Fibroblast of pulmonary artery (primary cell): ENCODE data around the gene PTPRN2.

ENCODE experiments used
- DNase-seq: peaks from one replicate; pipeline ENCODE4 v3.0.0-alpha.2; 2010; ENCODE audit warnings: low read depth
- H3K4me3 ChIP-seq: replicated peaks from 2 replicates; pipeline ENCODE4 v1.5.1; 2011; ENCODE audit warnings: low read depth, mild to moderate bottlenecking, control low read depth, low read length, moderate library complexity
- CTCF ChIP-seq: IDR thresholded peaks from 2 replicates; pipeline ENCODE4 v1.5.1; 2011; ENCODE audit warnings: mild to moderate bottlenecking, control low read depth, low read length, inconsistent platforms; ENCODE audit errors: missing control alignments

PTPRN2 gene

GRCh38 chr7:158416283-158416933 lies 171.2 kb downstream of the PTPRN2 start:
- DNase-seq: no peak
- TF ChIP-seq CTCF: no peak
- no peak overlapping the region for H3K4me3 ChIP-seq

- H3K4me3 ChIP-seq: no peak overlapping the region
- no peak for TF ChIP-seq CTCF
- DNase-seq: no peak
Observed at GRCh38 chr7:158415316-158415715, 172.3 kb downstream of the PTPRN2 start.

GRCh38 chr7:158414486-158414961 lies 173.1 kb downstream of the PTPRN2 start:
- no peak for TF ChIP-seq CTCF
- no peak for DNase-seq
- no peak overlapping the region for H3K4me3 ChIP-seq

GRCh38 chr7:158414002-158414401 lies 173.6 kb downstream of the PTPRN2 start:
- DNase-seq: no peak
- TF ChIP-seq CTCF: no peak
- H3K4me3 ChIP-seq: no peak overlapping the region

- no peak for TF ChIP-seq CTCF
- no peak overlapping the region for H3K4me3 ChIP-seq
- DNase-seq: no peak
Observed at GRCh38 chr7:158411232-158411950, 176.2 kb downstream of the PTPRN2 start.

GRCh38 chr7:158410720-158411119 lies 176.9 kb downstream of the PTPRN2 start:
- DNase-seq: no peak
- TF ChIP-seq CTCF: no peak
- H3K4me3 ChIP-seq: no peak overlapping the region
